ENCODE data around the gene CAPSL. TPM values are rescaled to one million over a fixed set of nuclear protein-coding genes. Genes with fewer than 3 reads are reported as not detected.
"Not testable (repeated sequence)": the region's sequence is repeated elsewhere in the genome, so short reads cannot be mapped to it uniquely, and the experiment has no call there.

CAPSL gene
- total RNA-seq, 1 experiment from 2014 or later = 5.1 TPM

- DNase-seq (ENCODE audit: low spot score) = no peak
Measured at GRCh38 chr5:35908228-35908627, 30.2 kb downstream of the CAPSL start.

GRCh38 chr5:35904443-35905132 is 33.8 kb downstream of the CAPSL start:
- no peak for DNase-seq (ENCODE audit: low spot score)

GRCh38 chr5:35903631-35904203 is 34.7 kb downstream of the CAPSL start:
- no peak for DNase-seq (ENCODE audit: low spot score)

- peak; percentile 53 for DNase-seq (ENCODE audit: low spot score)
Measured at GRCh38 chr5:35902046-35902672, 36.3 kb downstream of the CAPSL start.

- DNase-seq (ENCODE audit: low spot score) = no peak
Measured at GRCh38 chr5:35900972-35901695, 37.3 kb downstream of the CAPSL start.

GRCh38 chr5:35899800-35900199 is 38.6 kb downstream of the CAPSL start:
- no peak for DNase-seq (ENCODE audit: low spot score)

GRCh38 chr5:35898952-35899660 is 39.3 kb downstream of the CAPSL start:
- no peak for DNase-seq (ENCODE audit: low spot score)

GRCh38 chr5:35894131-35894530 is 44.3 kb downstream of the CAPSL start:
- DNase-seq (ENCODE audit: low spot score) = no peak

GRCh38 chr5:35892799-35893198 is 45.6 kb downstream of the CAPSL start:
- DNase-seq (ENCODE audit: low spot score) = not testable (repeated sequence)

GRCh38 chr5:35890021-35891020 is 48.1 kb downstream of the CAPSL start:
- no peak for DNase-seq (ENCODE audit: low spot score)

GRCh38 chr5:35887321-35888100 is 50.9 kb downstream of the CAPSL start:
- peak; percentile 44 for DNase-seq (ENCODE audit: low spot score)

GRCh38 chr5:35886381-35886780 is 52.0 kb downstream of the CAPSL start:
- DNase-seq (ENCODE audit: low spot score) = no peak

GRCh38 chr5:35884773-35885172 is 53.6 kb downstream of the CAPSL start:
- DNase-seq (ENCODE audit: low spot score) = no peak

GRCh38 chr5:35884191-35884769 is 54.1 kb downstream of the CAPSL start:
- peak; percentile 97 for DNase-seq (ENCODE audit: low spot score)

- peak; percentile 24 for DNase-seq (ENCODE audit: low spot score)
Measured at GRCh38 chr5:35881758-35882157, 56.7 kb downstream of the CAPSL start.

- DNase-seq (ENCODE audit: low spot score) = peak; percentile 33
Measured at GRCh38 chr5:35880156-35880555, 58.3 kb downstream of the CAPSL start.

GRCh38 chr5:35879649-35880048 is 58.8 kb downstream of the CAPSL start:
- DNase-seq (ENCODE audit: low spot score) = no peak

- no peak for DNase-seq (ENCODE audit: low spot score)
Measured at GRCh38 chr5:35879096-35879495, 59.3 kb downstream of the CAPSL start.

GRCh38 chr5:35878079-35878478 is 60.3 kb downstream of the CAPSL start:
- no peak for DNase-seq (ENCODE audit: low spot score)

All from A172 (cell line).